Measurements from ENCODE around the gene GLRX3. TPM values are rescaled to one million over a fixed set of nuclear protein-coding genes. Genes with fewer than 3 reads are reported as not detected.

The GLRX3 gene
- polyA plus RNA-seq, 1 of the 3 experiments (the other 2 are of a cell fraction), result 93.8 TPM

DNA sequence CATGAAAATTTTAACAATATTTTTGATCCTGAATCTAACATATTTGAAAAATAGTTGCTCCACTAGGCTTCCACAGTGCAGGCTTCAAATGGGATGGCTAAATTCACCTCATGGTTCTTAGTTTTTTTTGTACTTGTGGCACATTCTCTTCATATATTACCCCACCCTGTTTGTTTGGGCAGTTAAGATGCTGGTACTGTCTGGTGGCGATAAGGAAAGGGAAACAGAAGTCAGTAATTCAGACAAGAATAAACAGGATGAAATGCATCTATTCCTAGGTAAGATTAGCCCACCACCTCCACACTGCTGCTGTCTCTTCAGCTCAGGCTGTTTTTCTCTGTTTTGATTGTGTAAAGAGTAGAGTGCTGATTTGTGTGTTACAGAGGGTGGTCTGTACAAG is 44.2 kb downstream of the GLRX3 start:
- Histone ChIP-seq H3K9me2 (no peaks in the 10 kb centered on the region), H3K9me3 (no peaks in the 10 kb centered on the region), H4K20me1 (ENCODE audit: insufficient read depth) (no peaks in the 10 kb centered on the region), H3K4me1 (ENCODE audit: control insufficient read depth in 1 of 2, insufficient read depth in 2 of 2, low read depth in 1 of 2, low read length in 1 of 2) (no peaks in the 10 kb centered on the region), H3K4me2 (no peak overlapping the region), H3K9ac (no peak overlapping the region), H3F3A (replicated peaks; ENCODE audit: insufficient read depth) (peaks cover 4% of the 10 kb centered on the region), H3K4me3 (ENCODE audit: low read depth in 2 of 2, low read length in 1 of 2) (no peak overlapping the region), H3K79me2 (ENCODE audit: insufficient read depth) (no peaks in the 10 kb centered on the region), H3K27me3 (ENCODE audit: insufficient read depth) (no peaks in the 10 kb centered on the region), H3K27ac (ENCODE audit: low read depth in 2 of 2, low read length in 1 of 2) (no peak overlapping the region), H3K36me3 (replicated peaks in 1 of 2; ENCODE audit: control insufficient read depth in 1 of 2, insufficient read depth in 2 of 2, low read length in 1 of 2) (peaks cover 53 to 61% of the 10 kb centered on the region in 2 experiments), H2AFZ (ENCODE audit: low read depth) (no peak overlapping the region)
- DNase-seq, result no peak
- POLR2A ChIA-PET, result no interaction called here
- WGBS (ENCODE audit: low lambda C conversion rate), result 94% methylated on average over 1 of the region's 1 CpG
- CTCF ChIA-PET, result interaction anchor here (3.0 kb wide), 1 partner anchor 9 kb away, joined by 8 read pairs; no protein-coding TSS in a partner anchor
- no peak for TF ChIP-seq MEF2A (IDR thresholded peaks at IDR 0.05; ENCODE audit: borderline replicate concordance, low read depth)
- no peak for TF ChIP-seq JUND (IDR thresholded peaks at IDR 0.05)
- no peak for TF ChIP-seq CHD2 (IDR thresholded peaks at IDR 0.05; ENCODE audit: low read length, partially characterized antibody)
- no peak for TF ChIP-seq POLR2AphosphoS5 (IDR thresholded peaks at IDR 0.05; ENCODE audit: low read depth, low read length)
- TF ChIP-seq RXRA (IDR thresholded peaks at IDR 0.05; ENCODE audit: borderline replicate concordance, low read depth), result no peak
- TF ChIP-seq, protein P1, sequence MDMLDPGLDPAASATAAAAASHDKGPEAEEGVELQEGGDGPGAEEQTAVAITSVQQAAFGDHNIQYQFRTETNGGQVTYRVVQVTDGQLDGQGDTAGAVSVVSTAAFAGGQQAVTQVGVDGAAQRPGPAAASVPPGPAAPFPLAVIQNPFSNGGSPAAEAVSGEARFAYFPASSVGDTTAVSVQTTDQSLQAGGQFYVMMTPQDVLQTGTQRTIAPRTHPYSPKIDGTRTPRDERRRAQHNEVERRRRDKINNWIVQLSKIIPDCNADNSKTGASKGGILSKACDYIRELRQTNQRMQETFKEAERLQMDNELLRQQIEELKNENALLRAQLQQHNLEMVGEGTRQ (IDR thresholded peaks at IDR 0.05; ENCODE audit: borderline replicate concordance, low read depth, low read length), result no peak
- TF ChIP-seq, protein P2, sequence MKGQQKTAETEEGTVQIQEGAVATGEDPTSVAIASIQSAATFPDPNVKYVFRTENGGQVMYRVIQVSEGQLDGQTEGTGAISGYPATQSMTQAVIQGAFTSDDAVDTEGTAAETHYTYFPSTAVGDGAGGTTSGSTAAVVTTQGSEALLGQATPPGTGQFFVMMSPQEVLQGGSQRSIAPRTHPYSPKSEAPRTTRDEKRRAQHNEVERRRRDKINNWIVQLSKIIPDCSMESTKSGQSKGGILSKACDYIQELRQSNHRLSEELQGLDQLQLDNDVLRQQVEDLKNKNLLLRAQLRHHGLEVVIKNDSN (IDR thresholded peaks at IDR 0.05; ENCODE audit: borderline replicate concordance, low read depth), result no peak
- TF ChIP-seq, protein P3, sequence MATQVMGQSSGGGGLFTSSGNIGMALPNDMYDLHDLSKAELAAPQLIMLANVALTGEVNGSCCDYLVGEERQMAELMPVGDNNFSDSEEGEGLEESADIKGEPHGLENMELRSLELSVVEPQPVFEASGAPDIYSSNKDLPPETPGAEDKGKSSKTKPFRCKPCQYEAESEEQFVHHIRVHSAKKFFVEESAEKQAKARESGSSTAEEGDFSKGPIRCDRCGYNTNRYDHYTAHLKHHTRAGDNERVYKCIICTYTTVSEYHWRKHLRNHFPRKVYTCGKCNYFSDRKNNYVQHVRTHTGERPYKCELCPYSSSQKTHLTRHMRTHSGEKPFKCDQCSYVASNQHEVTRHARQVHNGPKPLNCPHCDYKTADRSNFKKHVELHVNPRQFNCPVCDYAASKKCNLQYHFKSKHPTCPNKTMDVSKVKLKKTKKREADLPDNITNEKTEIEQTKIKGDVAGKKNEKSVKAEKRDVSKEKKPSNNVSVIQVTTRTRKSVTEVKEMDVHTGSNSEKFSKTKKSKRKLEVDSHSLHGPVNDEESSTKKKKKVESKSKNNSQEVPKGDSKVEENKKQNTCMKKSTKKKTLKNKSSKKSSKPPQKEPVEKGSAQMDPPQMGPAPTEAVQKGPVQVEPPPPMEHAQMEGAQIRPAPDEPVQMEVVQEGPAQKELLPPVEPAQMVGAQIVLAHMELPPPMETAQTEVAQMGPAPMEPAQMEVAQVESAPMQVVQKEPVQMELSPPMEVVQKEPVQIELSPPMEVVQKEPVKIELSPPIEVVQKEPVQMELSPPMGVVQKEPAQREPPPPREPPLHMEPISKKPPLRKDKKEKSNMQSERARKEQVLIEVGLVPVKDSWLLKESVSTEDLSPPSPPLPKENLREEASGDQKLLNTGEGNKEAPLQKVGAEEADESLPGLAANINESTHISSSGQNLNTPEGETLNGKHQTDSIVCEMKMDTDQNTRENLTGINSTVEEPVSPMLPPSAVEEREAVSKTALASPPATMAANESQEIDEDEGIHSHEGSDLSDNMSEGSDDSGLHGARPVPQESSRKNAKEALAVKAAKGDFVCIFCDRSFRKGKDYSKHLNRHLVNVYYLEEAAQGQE (IDR thresholded peaks at IDR 0.05; ENCODE audit: low read depth, low read length), result no peak
- TF ChIP-seq RAD21 (IDR thresholded peaks at IDR 0.05; ENCODE audit: low read length), result no peak
- TF ChIP-seq MXI1 (IDR thresholded peaks at IDR 0.05; ENCODE audit: low read depth, low read length), result no peak
- TF ChIP-seq, protein P4, sequence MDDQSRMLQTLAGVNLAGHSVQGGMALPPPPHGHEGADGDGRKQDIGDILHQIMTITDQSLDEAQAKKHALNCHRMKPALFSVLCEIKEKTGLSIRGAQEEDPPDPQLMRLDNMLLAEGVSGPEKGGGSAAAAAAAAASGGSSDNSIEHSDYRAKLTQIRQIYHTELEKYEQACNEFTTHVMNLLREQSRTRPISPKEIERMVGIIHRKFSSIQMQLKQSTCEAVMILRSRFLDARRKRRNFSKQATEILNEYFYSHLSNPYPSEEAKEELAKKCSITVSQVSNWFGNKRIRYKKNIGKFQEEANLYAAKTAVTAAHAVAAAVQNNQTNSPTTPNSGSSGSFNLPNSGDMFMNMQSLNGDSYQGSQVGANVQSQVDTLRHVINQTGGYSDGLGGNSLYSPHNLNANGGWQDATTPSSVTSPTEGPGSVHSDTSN (IDR thresholded peaks at IDR 0.05), result no peak
- TF ChIP-seq SIN3A (IDR thresholded peaks at IDR 0.05; ENCODE audit: borderline replicate concordance, low read depth, low read length), result no peak
- no peak for TF ChIP-seq FOSL2 (IDR thresholded peaks at IDR 0.05; ENCODE audit: borderline replicate concordance, low read depth)
- TF ChIP-seq SMC3 (IDR thresholded peaks at IDR 0.05; ENCODE audit: low read depth, low read length), result no peak
- no peak for TF ChIP-seq EP300 (IDR thresholded peaks at IDR 0.05; ENCODE audit: borderline replicate concordance in 1 of 2, low read depth in 1 of 2, low read length in 1 of 2)
- no peak for TF ChIP-seq TCF12 (IDR thresholded peaks at IDR 0.05)
- TF ChIP-seq ELF1 (IDR thresholded peaks at IDR 0.05), result no peak
- TF ChIP-seq, protein P5, sequence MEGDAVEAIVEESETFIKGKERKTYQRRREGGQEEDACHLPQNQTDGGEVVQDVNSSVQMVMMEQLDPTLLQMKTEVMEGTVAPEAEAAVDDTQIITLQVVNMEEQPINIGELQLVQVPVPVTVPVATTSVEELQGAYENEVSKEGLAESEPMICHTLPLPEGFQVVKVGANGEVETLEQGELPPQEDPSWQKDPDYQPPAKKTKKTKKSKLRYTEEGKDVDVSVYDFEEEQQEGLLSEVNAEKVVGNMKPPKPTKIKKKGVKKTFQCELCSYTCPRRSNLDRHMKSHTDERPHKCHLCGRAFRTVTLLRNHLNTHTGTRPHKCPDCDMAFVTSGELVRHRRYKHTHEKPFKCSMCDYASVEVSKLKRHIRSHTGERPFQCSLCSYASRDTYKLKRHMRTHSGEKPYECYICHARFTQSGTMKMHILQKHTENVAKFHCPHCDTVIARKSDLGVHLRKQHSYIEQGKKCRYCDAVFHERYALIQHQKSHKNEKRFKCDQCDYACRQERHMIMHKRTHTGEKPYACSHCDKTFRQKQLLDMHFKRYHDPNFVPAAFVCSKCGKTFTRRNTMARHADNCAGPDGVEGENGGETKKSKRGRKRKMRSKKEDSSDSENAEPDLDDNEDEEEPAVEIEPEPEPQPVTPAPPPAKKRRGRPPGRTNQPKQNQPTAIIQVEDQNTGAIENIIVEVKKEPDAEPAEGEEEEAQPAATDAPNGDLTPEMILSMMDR (IDR thresholded peaks at IDR 0.05), result no peak
- no peak for TF ChIP-seq FOXJ3 (CRISPR knock-in tag; IDR thresholded peaks at IDR 0.05)
- TF ChIP-seq EZH2phosphoT487 (IDR thresholded peaks at IDR 0.05; ENCODE audit: borderline replicate concordance, low read depth), result no peak
